HG02943 (cell line): Measurements from ENCODE around the gene TSPAN5.
A peak's percentile ranks its signal among the peaks of the same experiment; 100 is the strongest.
"Not testable (repeated sequence)": the region's sequence is repeated elsewhere in the genome, so short reads cannot be mapped to it uniquely, and the experiment has no call there.

Experiments used
- ATAC-seq: cut with Tn5 transposase; IDR thresholded peaks from one replicate; pipeline ENCODE4 v1.9.1; 2021; ENCODE audit warnings: mild to moderate bottlenecking, low read depth, moderate library complexity; ENCODE audit not compliant: unreplicated experiment

The TSPAN5 gene

DNA sequence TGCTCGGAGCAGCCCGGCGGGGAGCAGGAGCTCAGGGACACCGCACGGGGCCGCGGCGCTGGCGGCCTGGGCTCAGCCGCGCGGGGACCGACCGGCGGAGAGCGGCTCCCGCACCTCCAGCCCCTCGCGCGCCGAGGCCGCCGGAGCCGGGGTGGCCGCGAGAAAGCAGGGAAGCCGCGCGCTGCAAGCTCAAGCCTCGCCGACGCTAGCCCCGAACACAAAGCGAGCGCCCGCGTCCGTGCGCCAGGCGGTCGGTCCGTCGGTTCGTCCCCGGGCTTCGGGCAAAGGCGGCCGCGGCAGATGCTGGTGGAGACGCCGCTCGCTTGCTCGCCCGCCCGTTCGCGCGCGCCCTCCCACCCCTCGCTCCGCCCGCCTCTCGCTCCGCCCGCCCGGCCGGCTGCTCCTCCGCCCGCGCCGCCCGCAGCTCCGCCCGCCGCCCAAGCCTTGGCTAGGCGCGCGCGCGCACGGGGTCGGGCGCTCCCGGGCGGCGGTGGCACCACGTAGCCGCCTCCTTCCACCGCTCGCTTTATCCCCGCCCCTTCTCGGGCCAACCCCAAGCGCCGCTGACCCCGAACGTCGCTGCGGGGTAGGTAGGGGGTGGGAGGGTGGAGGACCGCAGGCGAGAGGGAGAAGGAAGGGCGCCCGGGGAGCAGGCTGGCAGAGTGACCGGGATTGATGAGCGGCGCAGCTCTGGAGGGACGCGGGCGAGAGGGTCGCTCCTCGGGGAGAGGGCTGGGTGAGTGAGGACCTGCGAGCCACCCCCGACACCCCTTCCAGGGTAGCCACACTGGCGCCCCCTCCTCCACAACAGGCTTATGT, at the start of gene TSPAN5:
TSS of gene TSPAN5 (minus strand) at position 325 of the 819 bp plus-strand sequence.
- peak; percentile 69 for ATAC-seq

DNA sequence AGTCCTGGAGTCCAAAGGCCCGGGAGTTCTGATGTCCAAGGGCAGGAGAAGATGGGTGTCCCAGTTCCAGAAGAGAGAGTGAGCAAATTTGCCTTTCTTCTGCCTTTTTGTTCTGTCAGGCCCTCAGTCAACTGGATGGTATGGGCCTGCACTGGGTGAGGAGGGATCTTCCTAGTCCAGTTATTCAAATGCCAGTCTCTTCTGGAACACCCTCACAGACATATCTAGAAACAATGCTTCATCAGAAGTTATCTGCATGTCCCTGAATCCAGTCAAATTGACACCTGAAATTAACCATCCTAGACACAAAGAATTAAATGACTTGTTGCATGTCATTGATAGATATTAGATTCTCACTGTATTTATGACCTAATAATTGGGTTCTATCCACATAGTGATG, 48.5 kb upstream of the TSPAN5 start:
- no peak for ATAC-seq

DNA sequence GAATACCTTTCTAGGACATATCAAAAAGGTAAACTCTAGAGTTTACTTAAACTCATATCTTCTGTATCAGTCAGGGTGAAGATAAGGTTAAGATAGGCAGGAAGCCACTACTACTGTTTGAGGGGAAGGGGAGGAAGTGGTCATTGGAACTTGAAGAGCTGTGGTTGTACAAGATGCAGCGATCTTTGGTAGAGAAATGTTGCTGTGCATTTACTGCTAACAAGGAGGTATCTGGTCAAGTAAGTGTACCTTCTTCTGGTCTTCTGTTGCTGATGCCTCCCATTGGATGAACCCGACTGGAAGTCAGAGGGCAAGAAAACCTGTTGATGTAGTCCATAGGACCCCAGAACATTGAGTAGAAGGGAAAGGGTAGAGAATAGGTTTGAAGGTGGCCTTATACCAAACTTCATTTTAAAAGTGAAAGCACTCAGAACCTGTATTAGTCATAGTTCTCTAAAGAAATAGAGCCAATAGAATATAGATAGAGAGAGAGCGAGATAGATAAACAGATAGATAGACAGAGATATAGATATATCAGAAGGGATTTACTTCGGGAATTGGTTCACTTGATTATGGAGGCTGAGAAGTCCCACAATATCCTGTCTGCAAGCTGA, 47.9 kb upstream of the TSPAN5 start:
- no peak for ATAC-seq

DNA sequence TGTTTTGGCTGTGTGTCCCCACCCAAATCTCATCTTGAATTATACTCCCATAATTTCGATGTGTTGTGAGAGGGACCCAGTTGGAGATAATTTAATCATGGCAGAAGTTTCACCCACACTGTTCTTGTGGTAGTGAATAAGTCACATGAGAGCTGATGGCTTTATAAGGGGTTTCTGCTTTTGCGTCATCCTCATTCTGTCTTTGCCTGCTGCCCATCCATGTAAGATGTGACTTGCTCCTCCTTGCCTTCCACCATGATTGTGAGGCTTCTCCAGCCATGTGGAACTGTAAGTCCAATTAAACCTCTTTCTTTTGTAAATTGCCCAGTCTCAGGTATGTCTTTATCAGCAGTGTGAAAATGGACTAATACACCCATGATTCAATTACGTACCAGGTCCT, 47.2 kb upstream of the TSPAN5 start:
- not testable (repeated sequence) for ATAC-seq

DNA sequence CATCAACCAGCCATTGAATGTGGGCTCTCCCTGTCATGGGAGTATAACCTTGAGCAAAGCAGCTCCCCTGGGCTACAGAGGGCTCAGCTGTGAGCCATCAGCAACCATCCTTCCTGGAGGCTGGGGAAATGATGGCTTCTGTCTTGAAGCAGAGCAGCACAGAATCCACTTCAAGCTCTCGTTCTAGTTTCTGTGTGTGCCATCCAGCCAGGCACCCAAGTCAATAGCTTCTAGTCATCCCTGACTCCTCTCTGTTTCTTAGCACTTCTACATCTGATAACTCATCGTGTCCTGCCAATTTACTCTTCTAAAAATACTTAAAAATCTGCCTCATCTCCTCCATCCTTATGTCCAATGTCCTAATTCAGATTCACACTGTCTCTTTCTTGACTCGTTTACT, 42.2 kb upstream of the TSPAN5 start:
- no peak for ATAC-seq

DNA sequence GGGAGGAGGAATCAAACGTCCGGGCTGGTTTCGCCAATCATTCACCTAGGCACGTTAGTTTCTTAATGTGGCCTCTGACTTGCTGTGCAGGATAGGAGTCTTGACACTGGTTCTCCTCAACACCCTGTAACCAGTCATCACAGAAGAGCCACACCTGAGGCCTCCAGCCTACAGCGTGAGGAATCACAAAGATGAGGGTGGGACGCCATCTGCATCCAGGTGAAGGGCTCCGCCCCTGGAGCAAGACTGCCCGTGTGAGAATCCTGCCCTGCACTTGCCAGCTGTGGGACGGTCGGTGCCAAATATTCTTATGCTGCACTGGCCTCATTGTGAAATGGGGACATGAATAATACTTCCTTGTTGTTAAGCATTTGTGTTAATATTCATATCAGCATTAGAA, 35.7 kb upstream of the TSPAN5 start:
- ATAC-seq = no peak

DNA sequence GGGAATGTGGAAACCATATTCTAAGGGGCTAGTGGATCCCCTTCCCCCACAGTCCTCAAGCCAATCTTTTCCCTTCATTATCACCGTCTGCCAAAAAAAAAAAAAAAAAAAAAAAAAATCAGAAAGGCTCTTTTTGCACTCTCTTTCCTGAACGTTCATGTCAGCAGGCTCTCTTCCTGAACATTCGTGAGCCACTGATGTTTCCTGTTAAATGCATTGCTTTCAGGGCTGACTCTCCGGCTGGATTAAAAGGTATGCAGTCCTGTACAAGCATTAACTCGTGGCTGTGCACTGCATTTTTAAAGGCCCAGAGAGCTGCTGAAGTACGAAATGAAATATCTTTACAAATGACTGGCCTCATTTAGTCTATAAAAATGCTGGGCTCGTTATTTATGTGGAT, 34.0 kb upstream of the TSPAN5 start:
- ATAC-seq = no peak

DNA sequence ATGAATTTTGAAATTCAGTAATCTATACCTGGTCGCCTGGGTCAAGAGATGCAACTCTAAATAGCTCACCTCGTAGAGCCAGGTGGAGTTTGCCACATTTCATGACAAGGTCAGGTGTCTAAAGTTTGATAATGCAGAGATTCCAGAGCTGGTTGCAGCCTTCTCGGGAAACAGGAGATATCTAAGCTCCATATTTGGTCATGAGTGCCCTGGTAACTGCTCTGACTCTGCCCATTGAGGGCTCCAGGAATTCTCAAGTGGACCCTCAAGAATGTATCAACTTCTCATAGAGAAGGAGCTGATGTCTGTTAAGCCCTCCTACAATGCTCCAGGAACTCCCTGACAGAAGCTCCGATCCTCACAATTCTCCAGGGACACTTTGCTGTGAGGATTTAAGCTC, 33.2 kb upstream of the TSPAN5 start:
- no peak for ATAC-seq

DNA sequence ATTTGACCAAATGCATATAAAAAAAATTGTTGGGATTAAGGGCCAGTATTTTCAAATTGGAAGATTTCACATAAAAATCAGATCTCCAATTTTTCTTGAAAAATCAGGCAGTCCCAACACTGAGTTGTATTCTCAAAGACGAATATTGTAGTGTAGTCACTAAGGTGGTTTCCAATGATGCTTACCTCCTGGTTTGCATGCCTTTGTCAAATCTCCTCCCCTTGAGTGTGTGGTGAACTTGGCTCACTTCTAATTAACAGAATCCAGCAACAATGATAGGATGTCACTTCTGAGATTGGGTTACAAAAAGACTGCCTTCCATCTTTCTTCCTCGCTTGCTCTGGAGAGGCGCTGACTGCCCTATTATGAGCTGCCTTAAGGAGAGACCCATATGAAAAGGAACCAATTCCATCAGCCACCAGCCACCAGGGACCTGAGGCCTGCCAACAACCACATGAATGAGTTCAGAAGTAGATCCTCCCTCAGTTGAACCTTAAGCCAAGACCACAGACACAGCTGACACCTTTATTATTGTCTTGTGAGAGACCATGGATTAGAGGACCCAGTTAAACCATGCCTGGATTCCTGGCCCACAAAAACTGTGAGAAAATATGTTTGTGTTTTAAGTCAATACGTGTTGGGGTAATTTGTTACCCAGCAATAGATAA, 31.2 kb upstream of the TSPAN5 start:
- ATAC-seq = no peak

DNA sequence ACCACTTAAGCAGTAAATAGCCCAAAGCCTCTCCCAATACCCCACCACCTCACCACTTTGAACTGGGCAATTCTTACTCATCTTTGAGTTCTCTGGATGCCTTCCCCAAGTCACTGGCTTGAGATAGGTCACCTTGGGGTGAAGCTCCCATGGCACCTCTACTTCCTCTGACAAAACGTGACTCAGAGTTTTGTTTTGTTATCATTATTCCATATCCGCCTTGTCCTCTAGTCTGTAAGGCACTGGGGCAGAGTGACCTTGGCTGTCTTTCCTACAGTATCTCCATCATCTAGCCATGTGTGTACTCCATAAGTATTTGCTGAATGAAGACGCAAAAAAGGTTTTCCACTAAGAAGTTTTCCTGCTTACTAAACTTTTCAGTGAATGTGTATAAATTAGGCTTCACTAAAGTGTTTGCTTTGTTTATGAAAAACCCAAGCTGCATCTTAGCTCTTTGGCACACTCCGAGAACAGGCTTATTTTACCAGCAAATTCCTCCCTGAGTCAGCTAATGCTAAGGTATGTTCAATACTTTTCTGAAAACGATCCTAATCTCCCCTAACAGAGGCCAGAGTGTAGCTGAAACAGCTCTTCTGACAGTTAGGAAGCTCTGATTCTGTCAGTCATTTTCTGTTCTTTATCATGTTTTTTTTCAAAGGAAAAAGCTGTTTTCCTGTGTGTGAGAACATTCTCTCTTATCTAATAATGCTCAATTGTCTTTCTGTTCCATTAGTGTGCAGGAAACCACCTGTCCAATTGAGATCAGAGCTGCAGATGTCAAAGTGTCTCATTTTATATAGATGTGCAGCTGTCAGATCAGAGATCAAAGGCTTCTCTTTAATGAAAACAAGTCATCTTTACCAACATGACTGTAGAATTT, 30.2 kb upstream of the TSPAN5 start:
- no peak for ATAC-seq

DNA sequence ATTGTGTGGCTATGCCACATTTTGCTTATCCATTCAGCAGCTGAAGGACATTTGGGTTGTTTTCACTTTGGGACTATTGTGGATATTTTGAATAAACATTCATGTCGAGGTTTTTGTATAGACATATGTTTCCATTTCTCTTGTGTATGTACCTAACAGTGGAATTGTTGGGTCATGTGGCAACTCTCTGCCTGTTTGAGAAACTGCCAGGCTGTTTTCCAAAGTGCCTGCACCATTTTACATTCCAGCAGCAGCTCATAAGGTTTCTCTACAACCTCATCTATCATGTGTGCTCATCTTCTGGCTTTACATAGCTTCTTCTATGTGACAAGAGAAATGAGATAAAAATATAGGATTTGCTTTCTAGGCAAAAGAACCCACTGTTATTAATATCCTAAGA, 29.5 kb upstream of the TSPAN5 start:
- no peak for ATAC-seq

DNA sequence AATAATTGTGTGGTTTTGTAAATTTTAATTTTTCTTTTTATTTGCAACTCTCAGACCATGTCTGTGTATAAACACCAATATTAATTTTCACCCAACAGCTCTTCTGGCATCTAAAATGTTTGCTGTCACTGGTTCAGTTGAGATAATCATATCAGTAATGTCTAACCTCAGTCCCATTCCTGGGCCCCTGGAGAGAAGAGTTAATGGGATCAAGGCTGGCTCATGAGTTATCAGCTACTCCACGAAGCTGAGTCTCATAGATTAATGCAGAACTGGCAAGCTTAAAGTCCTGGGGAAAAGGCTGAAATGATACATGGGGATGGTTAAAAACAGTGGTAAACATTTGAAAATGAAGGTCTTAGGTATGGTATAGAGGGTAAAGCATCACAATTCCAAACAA, 28.4 kb upstream of the TSPAN5 start:
- no peak for ATAC-seq

DNA sequence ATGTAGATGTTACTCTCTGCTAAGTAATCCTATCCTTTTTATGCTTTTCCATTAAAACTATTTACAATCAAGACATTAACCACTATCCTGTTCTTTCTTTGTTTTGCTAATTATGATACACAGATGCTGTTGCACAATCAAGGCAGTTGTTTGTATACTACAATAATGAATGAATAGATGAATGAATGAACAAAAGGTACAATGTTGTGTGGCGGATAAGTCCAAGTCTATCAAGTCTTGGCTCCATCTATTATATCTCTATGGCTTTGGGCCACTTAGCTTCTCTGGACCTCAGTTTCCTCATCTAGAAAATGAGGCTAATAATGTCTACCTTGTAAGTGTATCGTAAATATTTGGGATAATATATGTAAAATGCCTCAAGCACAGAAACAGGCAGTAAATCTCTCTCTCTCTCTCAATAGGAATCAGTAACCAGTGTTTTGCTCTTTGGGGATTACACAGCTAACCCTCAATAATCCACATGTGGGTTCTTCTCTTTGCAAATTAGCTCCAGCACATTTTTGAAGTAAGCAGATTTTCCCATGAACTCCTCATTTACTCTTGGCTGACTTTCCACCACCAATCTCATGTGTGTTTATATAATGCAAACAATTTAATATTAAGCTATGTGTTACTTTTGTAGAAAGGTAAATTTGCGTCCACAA, 27.8 kb upstream of the TSPAN5 start:
- no peak for ATAC-seq

DNA sequence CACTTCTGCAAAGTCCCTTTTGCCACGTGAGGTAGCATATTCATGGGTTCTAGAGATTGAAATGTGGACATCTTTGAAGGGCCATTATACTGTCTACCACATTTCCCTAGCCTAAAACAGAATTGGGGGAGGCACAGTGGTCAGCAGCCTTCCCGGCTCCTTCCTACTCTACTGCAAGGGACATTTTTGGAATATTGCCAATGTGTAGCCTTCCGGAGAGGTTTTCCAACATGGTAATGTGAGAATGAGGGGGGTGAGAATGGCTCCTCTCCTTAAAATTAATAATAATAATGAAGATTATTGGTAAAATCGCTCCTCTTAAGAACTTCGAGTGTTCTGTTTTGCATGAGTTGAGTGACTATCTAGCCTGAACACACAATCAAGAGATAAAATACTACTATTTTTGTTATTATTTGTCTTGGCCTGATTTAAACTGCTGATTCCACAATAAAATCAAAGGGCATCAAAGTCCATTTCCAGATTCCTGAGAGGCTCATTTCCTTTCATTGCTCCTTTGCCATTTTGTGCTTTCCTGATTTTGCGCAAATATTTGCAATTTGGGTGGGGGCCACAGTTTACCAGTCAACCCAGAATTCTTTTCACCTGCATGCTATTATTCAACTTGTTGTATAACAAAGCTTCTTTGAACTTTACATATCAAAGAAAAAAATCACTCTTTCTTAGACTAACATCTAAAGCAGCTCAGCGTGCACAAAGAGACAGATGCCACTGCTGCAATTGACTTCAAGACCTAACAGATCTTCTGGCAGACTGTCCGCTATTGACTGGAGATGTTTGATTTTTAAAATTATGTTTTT, 27.0 kb upstream of the TSPAN5 start:
- no peak for ATAC-seq

DNA sequence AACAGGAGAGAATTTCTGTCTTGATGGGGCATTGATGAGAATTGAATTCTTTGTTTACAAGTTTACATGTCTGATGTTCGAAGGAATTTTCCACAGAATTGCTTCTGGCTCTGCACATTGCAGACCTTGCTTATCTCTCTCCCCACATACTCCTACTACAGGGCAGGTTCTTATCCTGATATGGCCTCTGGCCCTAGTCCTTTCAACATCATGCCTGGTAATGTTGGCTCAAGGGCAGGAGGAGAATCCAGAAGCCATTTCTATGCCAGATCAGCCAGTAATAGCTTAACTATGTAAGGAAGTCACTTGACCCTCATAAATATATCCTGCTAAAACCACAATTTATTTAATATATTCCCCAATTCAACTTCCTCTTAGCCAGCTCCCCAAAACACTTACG, 24.3 kb upstream of the TSPAN5 start:
- no peak for ATAC-seq

DNA sequence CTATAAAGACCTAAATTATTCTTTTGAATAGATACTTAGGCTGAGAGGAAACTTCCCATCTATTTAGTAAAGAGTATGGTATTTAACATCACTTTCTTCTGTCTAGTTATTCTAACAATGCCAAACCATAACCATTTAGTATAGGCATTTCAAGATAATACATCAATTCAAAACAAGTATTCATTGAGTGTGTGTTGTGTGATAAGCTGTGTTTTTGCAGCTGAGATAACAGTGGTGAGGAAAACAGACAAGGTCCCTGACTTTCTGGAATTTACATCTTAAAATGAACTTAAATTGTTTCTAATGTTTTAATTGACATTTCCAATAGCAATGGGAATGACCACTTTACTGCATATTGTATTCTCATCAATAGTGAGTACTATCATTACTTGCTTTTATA, 22.4 kb upstream of the TSPAN5 start:
- no peak for ATAC-seq

DNA sequence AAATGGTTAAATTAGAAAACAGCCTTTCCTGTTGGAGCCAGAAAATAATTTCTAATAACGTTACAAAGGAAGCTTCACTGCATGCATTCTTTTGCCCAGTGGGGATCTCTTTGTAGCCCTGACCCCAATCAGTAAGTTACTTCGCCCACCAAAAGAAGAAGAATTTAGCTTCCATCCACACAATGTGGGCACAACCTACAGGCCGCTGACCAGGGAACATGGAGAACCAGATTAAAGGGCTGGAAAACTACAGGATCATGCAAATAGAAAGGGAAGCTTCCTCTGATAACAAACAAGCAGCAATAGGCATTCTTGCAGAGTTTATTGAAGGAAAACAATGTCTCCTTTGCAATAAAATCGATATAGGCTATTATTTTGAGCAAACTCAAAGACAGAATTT, 21.3 kb upstream of the TSPAN5 start:
- ATAC-seq = no peak

DNA sequence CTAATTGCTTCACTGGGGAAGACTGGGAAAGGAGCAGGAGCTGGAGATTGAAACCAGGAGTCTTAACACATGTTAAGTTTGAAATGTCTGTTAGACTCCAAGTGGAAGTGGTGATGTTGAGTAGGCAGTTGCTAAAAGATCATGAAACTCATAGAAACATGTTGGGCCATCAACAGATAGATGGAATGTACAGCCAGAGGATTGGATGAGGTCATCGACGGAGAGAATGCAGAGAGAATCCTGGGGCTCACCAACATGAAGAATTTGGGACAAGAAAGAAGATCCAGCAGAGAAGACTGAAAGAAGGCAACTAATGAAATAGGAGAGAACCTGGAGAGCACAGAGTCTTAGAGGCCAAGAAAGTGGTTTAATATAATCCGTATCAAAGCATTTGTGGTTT, 19.4 kb upstream of the TSPAN5 start:
- ATAC-seq = no peak

DNA sequence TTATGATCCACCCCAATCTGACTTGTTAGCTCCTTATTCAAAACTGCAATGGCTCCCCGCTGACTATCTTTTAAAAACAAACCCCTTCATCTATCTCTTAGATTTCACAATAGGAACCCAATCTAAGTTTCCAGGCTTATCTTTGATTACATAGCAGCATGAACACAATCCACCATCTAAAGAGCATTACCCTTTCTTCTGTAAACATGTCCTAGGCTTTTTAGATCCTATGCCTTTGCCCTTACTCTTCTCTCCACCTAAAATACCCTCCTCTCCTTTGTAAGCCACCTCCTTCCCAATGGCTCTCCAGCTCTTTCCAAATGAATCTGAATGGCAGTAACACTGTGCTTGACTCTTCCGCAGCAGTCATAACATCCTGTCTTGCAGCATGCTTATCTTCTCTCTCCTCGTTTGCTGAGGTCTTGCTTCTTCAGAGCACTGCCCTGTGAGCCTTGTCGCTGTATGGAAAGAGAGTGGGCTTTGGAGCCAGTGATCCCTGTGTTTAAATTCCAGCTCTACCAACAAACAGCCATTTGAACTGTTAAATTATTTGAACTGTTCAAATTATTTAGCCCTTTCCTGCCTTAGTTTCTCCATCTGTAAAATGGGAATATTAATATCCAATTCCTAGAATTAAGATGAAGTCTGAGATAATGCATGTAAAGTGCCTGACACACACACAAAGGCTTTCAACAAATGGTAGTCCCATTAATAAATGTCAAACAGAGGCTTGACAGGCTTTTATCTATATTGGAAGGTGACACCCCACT, 16.2 kb upstream of the TSPAN5 start:
- ATAC-seq = no peak
